Measurements from ENCODE around the gene ADPRHL1. TPM values are rescaled to one million over a fixed set of nuclear protein-coding genes. Genes with fewer than 3 reads are reported as not detected.

Gene ADPRHL1
- total and polyA plus RNA-seq, 4 donors: 0.28 to 0.67 (median 0.55) TPM

DNA sequence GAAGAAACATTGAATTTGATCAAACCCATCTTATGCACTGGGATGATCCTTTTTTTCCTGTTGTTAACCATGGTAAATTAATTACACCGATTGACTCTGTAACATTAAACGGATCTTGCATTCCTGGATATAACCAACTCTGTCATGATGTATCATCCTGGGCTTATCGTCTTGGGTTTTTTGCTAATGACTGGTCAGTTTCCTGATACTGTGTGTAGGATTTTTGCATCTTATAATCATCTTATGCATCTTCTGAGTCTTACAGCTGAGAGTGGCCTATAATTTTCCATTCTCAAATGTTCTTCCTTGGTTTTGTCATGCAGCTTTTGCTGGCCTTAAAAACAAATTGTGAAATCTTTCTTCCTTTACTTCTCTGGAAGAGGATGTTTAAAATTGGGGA lies 24.4 kb upstream of the ADPRHL1 start:
- no peaks in the 10 kb centered on the region for H3K27me3 ChIP-seq (ENCODE audit: control insufficient read depth in 4 of 4, insufficient read depth in 4 of 4, low read length in 3 of 4)
- H3K4me3 ChIP-seq (ENCODE audit: low read depth in 1 of 3, low read length in 3 of 3): no peak overlapping the region
- H3K9me3 ChIP-seq (ENCODE audit: control insufficient read depth in 4 of 4, low read length in 3 of 4): no peaks in the 10 kb centered on the region
- no peak for DNase-seq (ENCODE audit: low spot score)
- peaks cover 0 to under 1% (median 0%) of the 10 kb centered on the region in 4 donors for H3K4me1 ChIP-seq (ENCODE audit: control insufficient read depth in 4 of 4, insufficient read depth in 4 of 4, low read length in 3 of 4)
- H3K27ac ChIP-seq (ENCODE audit: low read depth in 1 of 2, low read length in 2 of 2): no peak overlapping the region
- no peak overlapping the region for H3K9ac ChIP-seq (ENCODE audit: low read depth in 1 of 2, low read length in 2 of 2)
- peaks cover 0 to 18% (median 14%) of the 10 kb centered on the region in 4 donors for H3K36me3 ChIP-seq (ENCODE audit: control insufficient read depth in 4 of 4, insufficient read depth in 3 of 4, low read depth in 1 of 4, low read length in 3 of 4)
- TF ChIP-seq HNF4G (IDR thresholded peaks at IDR 0.05) (no peak), JUND (IDR thresholded peaks at IDR 0.05) (no peak), RXRA (IDR thresholded peaks at IDR 0.05) (no peak), SP1 (IDR thresholded peaks at IDR 0.05) (no peak), TAF1 (conservative IDR thresholded peaks at IDR 0.05) (no peak), NR2F2 (IDR thresholded peaks at IDR 0.05) (no peak), YY1 (IDR thresholded peaks at IDR 0.05) (no peak), RAD21 (IDR thresholded peaks at IDR 0.05) (no peak), FOXA1 (IDR thresholded peaks at IDR 0.05) (no peak), HNF4A (conservative IDR thresholded peaks at IDR 0.05) (no peak), FOXA2 (IDR thresholded peaks at IDR 0.05) (no peak), EGR1 (IDR thresholded peaks at IDR 0.05; ENCODE audit: low read depth in 2 of 2) (no peak), GABPA (IDR thresholded peaks at IDR 0.05 in 1 of 2, conservative IDR thresholded peaks at IDR 0.05 in 1 of 2) (no peak)
- TF ChIP-seq, protein P1, sequence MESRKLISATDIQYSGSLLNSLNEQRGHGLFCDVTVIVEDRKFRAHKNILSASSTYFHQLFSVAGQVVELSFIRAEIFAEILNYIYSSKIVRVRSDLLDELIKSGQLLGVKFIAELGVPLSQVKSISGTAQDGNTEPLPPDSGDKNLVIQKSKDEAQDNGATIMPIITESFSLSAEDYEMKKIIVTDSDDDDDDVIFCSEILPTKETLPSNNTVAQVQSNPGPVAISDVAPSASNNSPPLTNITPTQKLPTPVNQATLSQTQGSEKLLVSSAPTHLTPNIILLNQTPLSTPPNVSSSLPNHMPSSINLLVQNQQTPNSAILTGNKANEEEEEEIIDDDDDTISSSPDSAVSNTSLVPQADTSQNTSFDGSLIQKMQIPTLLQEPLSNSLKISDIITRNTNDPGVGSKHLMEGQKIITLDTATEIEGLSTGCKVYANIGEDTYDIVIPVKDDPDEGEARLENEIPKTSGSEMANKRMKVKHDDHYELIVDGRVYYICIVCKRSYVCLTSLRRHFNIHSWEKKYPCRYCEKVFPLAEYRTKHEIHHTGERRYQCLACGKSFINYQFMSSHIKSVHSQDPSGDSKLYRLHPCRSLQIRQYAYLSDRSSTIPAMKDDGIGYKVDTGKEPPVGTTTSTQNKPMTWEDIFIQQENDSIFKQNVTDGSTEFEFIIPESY (IDR thresholded peaks at IDR 0.05): no peak
- TF ChIP-seq, protein P2, sequence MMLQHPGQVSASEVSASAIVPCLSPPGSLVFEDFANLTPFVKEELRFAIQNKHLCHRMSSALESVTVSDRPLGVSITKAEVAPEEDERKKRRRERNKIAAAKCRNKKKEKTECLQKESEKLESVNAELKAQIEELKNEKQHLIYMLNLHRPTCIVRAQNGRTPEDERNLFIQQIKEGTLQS (IDR thresholded peaks at IDR 0.05): no peak
- TF ChIP-seq, protein P3, sequence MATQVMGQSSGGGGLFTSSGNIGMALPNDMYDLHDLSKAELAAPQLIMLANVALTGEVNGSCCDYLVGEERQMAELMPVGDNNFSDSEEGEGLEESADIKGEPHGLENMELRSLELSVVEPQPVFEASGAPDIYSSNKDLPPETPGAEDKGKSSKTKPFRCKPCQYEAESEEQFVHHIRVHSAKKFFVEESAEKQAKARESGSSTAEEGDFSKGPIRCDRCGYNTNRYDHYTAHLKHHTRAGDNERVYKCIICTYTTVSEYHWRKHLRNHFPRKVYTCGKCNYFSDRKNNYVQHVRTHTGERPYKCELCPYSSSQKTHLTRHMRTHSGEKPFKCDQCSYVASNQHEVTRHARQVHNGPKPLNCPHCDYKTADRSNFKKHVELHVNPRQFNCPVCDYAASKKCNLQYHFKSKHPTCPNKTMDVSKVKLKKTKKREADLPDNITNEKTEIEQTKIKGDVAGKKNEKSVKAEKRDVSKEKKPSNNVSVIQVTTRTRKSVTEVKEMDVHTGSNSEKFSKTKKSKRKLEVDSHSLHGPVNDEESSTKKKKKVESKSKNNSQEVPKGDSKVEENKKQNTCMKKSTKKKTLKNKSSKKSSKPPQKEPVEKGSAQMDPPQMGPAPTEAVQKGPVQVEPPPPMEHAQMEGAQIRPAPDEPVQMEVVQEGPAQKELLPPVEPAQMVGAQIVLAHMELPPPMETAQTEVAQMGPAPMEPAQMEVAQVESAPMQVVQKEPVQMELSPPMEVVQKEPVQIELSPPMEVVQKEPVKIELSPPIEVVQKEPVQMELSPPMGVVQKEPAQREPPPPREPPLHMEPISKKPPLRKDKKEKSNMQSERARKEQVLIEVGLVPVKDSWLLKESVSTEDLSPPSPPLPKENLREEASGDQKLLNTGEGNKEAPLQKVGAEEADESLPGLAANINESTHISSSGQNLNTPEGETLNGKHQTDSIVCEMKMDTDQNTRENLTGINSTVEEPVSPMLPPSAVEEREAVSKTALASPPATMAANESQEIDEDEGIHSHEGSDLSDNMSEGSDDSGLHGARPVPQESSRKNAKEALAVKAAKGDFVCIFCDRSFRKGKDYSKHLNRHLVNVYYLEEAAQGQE (IDR thresholded peaks at IDR 0.05): no peak
- TF ChIP-seq, protein P4, sequence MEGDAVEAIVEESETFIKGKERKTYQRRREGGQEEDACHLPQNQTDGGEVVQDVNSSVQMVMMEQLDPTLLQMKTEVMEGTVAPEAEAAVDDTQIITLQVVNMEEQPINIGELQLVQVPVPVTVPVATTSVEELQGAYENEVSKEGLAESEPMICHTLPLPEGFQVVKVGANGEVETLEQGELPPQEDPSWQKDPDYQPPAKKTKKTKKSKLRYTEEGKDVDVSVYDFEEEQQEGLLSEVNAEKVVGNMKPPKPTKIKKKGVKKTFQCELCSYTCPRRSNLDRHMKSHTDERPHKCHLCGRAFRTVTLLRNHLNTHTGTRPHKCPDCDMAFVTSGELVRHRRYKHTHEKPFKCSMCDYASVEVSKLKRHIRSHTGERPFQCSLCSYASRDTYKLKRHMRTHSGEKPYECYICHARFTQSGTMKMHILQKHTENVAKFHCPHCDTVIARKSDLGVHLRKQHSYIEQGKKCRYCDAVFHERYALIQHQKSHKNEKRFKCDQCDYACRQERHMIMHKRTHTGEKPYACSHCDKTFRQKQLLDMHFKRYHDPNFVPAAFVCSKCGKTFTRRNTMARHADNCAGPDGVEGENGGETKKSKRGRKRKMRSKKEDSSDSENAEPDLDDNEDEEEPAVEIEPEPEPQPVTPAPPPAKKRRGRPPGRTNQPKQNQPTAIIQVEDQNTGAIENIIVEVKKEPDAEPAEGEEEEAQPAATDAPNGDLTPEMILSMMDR (IDR thresholded peaks at IDR 0.05; ENCODE audit: low read depth, low read length, missing input control): no peak
- TF ChIP-seq, protein P5, sequence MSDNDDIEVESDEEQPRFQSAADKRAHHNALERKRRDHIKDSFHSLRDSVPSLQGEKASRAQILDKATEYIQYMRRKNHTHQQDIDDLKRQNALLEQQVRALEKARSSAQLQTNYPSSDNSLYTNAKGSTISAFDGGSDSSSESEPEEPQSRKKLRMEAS (IDR thresholded peaks at IDR 0.05): no peak
- 98% methylated on average over 3 of the region's 3 CpGs for WGBS
